ENCODE results near the gene TMEM259. TPM values are rescaled to one million over a fixed set of nuclear protein-coding genes. Genes with fewer than 3 reads are reported as not detected.
A peak's percentile ranks its signal among the peaks of the same experiment; 100 is the strongest.

TMEM259 gene
- total and polyA plus RNA-seq, 2 of the 8 experiments (the other 6 are each of a cell fraction or from before 2014, with no cell fraction given), result 140 to 243 TPM

DNA sequence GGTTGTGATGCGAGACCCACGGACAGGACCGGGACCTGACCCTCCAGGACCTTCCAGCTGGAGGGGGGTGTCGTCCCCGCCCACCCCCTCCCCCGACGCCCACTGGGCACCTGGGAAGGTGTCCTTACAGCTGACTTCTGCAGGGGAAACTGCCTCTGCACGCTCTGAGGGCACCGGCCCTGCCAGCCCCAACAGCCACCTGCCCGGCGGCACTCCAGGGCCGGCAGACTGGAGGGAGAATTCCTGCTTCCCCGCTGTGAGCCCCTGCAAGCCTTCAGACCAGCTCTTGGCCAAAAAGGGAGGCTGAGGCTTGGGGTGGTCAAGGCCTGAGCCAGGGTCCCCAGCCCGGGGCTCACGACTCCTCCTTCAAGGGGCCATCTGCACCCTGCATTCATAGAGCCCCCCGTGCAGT is 6.7 kb upstream of the TMEM259 start:
- Histone ChIP-seq H3K9ac (replicated peaks in 1 of 4; ENCODE audit: extremely low read depth in 1 of 4, low read depth in 3 of 4, low read length in 3 of 4) (peak overlapping the region in 3 of 4 experiments; percentile 22 to 97 (median 95); a peak in 6 of 7 replicates), H3K27me3 (replicated peaks in 1 of 4; ENCODE audit: control insufficient read depth in 3 of 4, extremely low read depth in 1 of 4, insufficient read depth in 3 of 4, low read length in 3 of 4) (no peaks in the 10 kb centered on the region), H4K91ac (replicated peaks; ENCODE audit: insufficient read length, low read length) (peak overlapping the region; percentile 65), H3K14ac (ENCODE audit: insufficient read length) (no peak overlapping the region), H2AFZ (ENCODE audit: low read length) (no peak overlapping the region), H4K8ac (ENCODE audit: extremely low read depth, insufficient read depth, low read length) (no peak overlapping the region), H2BK15ac (ENCODE audit: low read length) (no peak overlapping the region), H2BK5ac (ENCODE audit: low read depth, low read length) (peak overlapping the region; percentile 71; the same call in 1 of the 2 replicates), H3K56ac (replicated peaks; ENCODE audit: insufficient read length, low read depth, low read length) (peak overlapping the region; percentile 30), H3K9me3 (ENCODE audit: insufficient read depth in 2 of 2, low read depth in 1 of 2, low read length in 1 of 2) (no peaks in the 10 kb centered on the region), H2AK5ac (ENCODE audit: low read depth, low read length) (no peak overlapping the region), H3K79me1 (ENCODE audit: low read depth, low read length) (peaks cover 3% of the 10 kb centered on the region), H2BK120ac (replicated peaks; ENCODE audit: low read depth, low read length) (no peak overlapping the region), H3K4me3 (ENCODE audit: extremely low read depth in 1 of 4, insufficient read depth in 2 of 4, low read depth in 3 of 4, low read length in 4 of 4) (peak overlapping the region; percentile 85 to 99 (median 96)), H3K36me3 (ENCODE audit: control insufficient read depth in 2 of 4, insufficient read depth in 4 of 4, low read length in 3 of 4) (peaks cover 11 to 18% (median 15%) of the 10 kb centered on the region in 4 experiments; a peak in 7 of 8 replicates), H3K27ac (ENCODE audit: low read depth, low read length) (peak overlapping the region; percentile 94; the same call in 1 of the 2 replicates), H3K23ac (ENCODE audit: insufficient read length) (no peak overlapping the region), H3K4me2 (ENCODE audit: insufficient read depth in 1 of 2, low read depth in 2 of 2, low read length in 2 of 2) (peak overlapping the region; percentile 73 to 87), H3K23me2 (ENCODE audit: low read depth, low read length) (peaks cover 12% of the 10 kb centered on the region), H2BK20ac (ENCODE audit: low read length) (no peak overlapping the region), H3K79me2 (ENCODE audit: control insufficient read depth in 1 of 2, insufficient read depth in 2 of 2, low read length in 2 of 2) (peaks cover 3 to 51% of the 10 kb centered on the region in 2 experiments; a peak in 3 of 4 replicates), H2BK12ac (ENCODE audit: low read depth, low read length) (no peak overlapping the region), H4K5ac (ENCODE audit: insufficient read length, low read depth, low read length) (no peak overlapping the region), H4K20me1 (replicated peaks in 1 of 2; ENCODE audit: control insufficient read depth in 1 of 2, insufficient read depth in 2 of 2, low read length in 2 of 2) (peaks cover 10 to 11% of the 10 kb centered on the region in 2 experiments), H3K4ac (replicated peaks; ENCODE audit: insufficient read length, low read depth, low read length) (no peak overlapping the region), H3K18ac (ENCODE audit: extremely low read depth, low read length) (peak overlapping the region; percentile 71; the same call in 1 of the 2 replicates), H3K4me1 (replicated peaks in 1 of 4; ENCODE audit: control insufficient read depth in 3 of 4, insufficient read depth in 4 of 4, low read length in 3 of 4) (peaks cover 0 to 9% (median 4%) of the 10 kb centered on the region in 4 experiments; a peak in 5 of 7 replicates)
- CTCF ChIA-PET (ENCODE audit: partially characterized antibody), result interaction anchor here (1.3 to 1.8 kb wide), 4 partner anchors 35 to 166 kb away, joined by 3 to 7 read pairs (median 4); no protein-coding TSS in a partner anchor
- 5% methylated on average over 15 of the region's 16 CpGs; no CpG with 5 or more reads in 1 of the 2 experiments for WGBS, 2 experiments (ENCODE audit: extremely low coverage in 1 of 2, insufficient coverage in 1 of 2, insufficient read length in 1 of 2, insufficient replicate concordance in 2 of 2, low coverage in 1 of 2, low lambda C conversion rate in 2 of 2, missing lambda C conversion rate in 1 of 2)
- peak in 1 of 2 experiments; percentile 67 for DNase-seq (ENCODE audit: low read depth in 1 of 2, low spot score in 2 of 2)
- TF ChIP-seq KDM1A (IDR thresholded peaks at IDR 0.05; ENCODE audit: borderline replicate concordance, low read length) (peak; percentile 6; the same call in 1 of the 2 replicates), SP2 (IDR thresholded peaks at IDR 0.05; ENCODE audit: low read length) (no peak)
- FAIRE-seq, result no peak
- POLR2A ChIA-PET (ENCODE audit: partially characterized antibody), result interaction anchor here (0.6 to 12.8 kb wide), 45 partner anchors 9 to 444 kb away, joined by 3 to 509 read pairs (median 5); partner anchors contain the start of genes ABCA7, ARHGAP45, ATP5F1D and CIRBP

Data from H1 (cell line).